Measurements from ENCODE around the gene PRR30. TPM values are rescaled to one million over a fixed set of nuclear protein-coding genes. Genes with fewer than 3 reads are reported as not detected.
"Not testable (repeated sequence)": the region's sequence is repeated elsewhere in the genome, so short reads cannot be mapped to it uniquely, and the experiment has no call there.

Gene PRR30
- total RNA-seq, 1 donor from 2014 or later, result not detected

GRCh38 chr2:27111392-27112078 is 27.7 kb downstream of the PRR30 start:
- DNase-seq; ATAC-seq (ENCODE audit: poor library complexity); intact Hi-C loops (cut with DNase I): not testable (repeated sequence)

- intact Hi-C loops (cut with DNase I); DNase-seq; ATAC-seq (ENCODE audit: poor library complexity): not testable (repeated sequence)
Observed at GRCh38 chr2:27110603-27111352, 28.4 kb downstream of the PRR30 start.

GRCh38 chr2:27109083-27109482 is 30.1 kb downstream of the PRR30 start:
- ATAC-seq (ENCODE audit: poor library complexity) (no peak), DNase-seq (no peak)
- intact Hi-C loops (cut with DNase I), result no loop called here

GRCh38 chr2:27108221-27108620 is 31.0 kb downstream of the PRR30 start:
- ATAC-seq (ENCODE audit: poor library complexity) (no peak), DNase-seq (no peak)
- intact Hi-C loops (cut with DNase I), result no loop called here

- DNase-seq (no peak), ATAC-seq (ENCODE audit: poor library complexity) (no peak)
- intact Hi-C loops (cut with DNase I), result no loop called here
Observed at GRCh38 chr2:27105981-27106380, 33.2 kb downstream of the PRR30 start.

GRCh38 chr2:27102329-27102728 is 36.9 kb downstream of the PRR30 start:
- intact Hi-C loops (cut with DNase I), result loop anchor here (5.0 kb wide), 1 partner anchor 175 kb away; the partner anchor contains the start of gene DNAJC5G
- ATAC-seq (ENCODE audit: poor library complexity) (no peak), DNase-seq (no peak)

- ATAC-seq (ENCODE audit: poor library complexity) (no peak), DNase-seq (no peak)
- intact Hi-C loops (cut with DNase I), result loop anchor here (5.0 kb wide), 1 partner anchor 177 kb away; the partner anchor contains the start of gene DNAJC5G
Observed at GRCh38 chr2:27100036-27100435, 39.2 kb downstream of the PRR30 start.

- intact Hi-C loops (cut with DNase I), result loop anchor here (5.0 kb wide), 1 partner anchor 93 kb away; no protein-coding TSS in a partner anchor
- ATAC-seq (ENCODE audit: poor library complexity) (no peak), DNase-seq (no peak)
Observed at GRCh38 chr2:27099334-27099955, 39.8 kb downstream of the PRR30 start.

- no peak for ATAC-seq (ENCODE audit: poor library complexity)
- DNase-seq, result no peak
- intact Hi-C loops (cut with DNase I), result loop anchor here (5.0 kb wide), 1 partner anchor 95 kb away; no protein-coding TSS in a partner anchor
Observed at GRCh38 chr2:27097341-27097740, 41.9 kb downstream of the PRR30 start.

- intact Hi-C loops (cut with DNase I), result loop anchor here (5.0 kb wide), 1 partner anchor 95 kb away; no protein-coding TSS in a partner anchor
- ATAC-seq (ENCODE audit: poor library complexity) (peak; percentile 25), DNase-seq (no peak)
Observed at GRCh38 chr2:27096748-27097297, 42.4 kb downstream of the PRR30 start.

GRCh38 chr2:27095745-27096651 is 43.2 kb downstream of the PRR30 start:
- DNase-seq (peak; percentile 73), ATAC-seq (ENCODE audit: poor library complexity) (peak; percentile 90)
- intact Hi-C loops (cut with DNase I), result loop anchor here (5.0 kb wide), 1 partner anchor 96 kb away; no protein-coding TSS in a partner anchor

GRCh38 chr2:27095427-27095744 is 43.8 kb downstream of the PRR30 start:
- intact Hi-C loops (cut with DNase I), result loop anchor here (5.0 kb wide), 1 partner anchor 97 kb away; no protein-coding TSS in a partner anchor
- ATAC-seq (ENCODE audit: poor library complexity) (no peak), DNase-seq (no peak)

GRCh38 chr2:27094353-27094984 is 44.7 kb downstream of the PRR30 start:
- no peak for DNase-seq
- intact Hi-C loops (cut with DNase I), result no loop called here
- ATAC-seq (ENCODE audit: poor library complexity), result no peak

GRCh38 chr2:27093430-27094352 is 45.5 kb downstream of the PRR30 start:
- intact Hi-C loops (cut with DNase I), result no loop called here
- DNase-seq (no peak), ATAC-seq (ENCODE audit: poor library complexity) (no peak)

- no peak for ATAC-seq (ENCODE audit: poor library complexity)
- DNase-seq, result no peak
- intact Hi-C loops (cut with DNase I), result no loop called here
Observed at GRCh38 chr2:27092696-27093429, 46.3 kb downstream of the PRR30 start.

Data from Right ventricle myocardium superior (tissue), 1 donor.